HepG2 (cell line): ENCODE measurements around the gene SLC5A5. TPM values are rescaled to one million over a fixed set of nuclear protein-coding genes. Genes with fewer than 3 reads are reported as not detected.

Experiments
- AGO1 ChIP-seq: fragments of 200-400 bp; formaldehyde crosslinking; IDR thresholded peaks from 2 replicates; pipeline ENCODE4 v1.6.1; 2017; ENCODE audit warnings: mild to moderate bottlenecking, low read depth, low read length, moderate library complexity; ENCODE audit not compliant: poor library complexity, severe bottlenecking
- FOXC1 ChIP-seq: sonication (generic); formaldehyde crosslinking; IDR thresholded peaks from 2 replicates; pipeline ENCODE4 v1.8.0; 2022; ENCODE audit warnings: mild to moderate bottlenecking, missing genetic modification reagents, borderline replicate concordance
- NR2C2 ChIP-seq: sonication (generic); formaldehyde crosslinking; IDR thresholded peaks from 2 replicates; pipeline ENCODE4 v1.4.0; 2020; ENCODE audit warnings: missing genetic modification reagents, mild to moderate bottlenecking, moderate library complexity, borderline replicate concordance
- NR2F1 ChIP-seq, 2 experiments: fragments of 450-650 bp in 1 of 2; formaldehyde crosslinking in 1 of 2; IDR thresholded peaks; 2 replicates each; pipeline versions ENCODE4 v1.5.0 to v1.6.1; 2016 to 2020; ENCODE audit warnings: mild to moderate bottlenecking in 1 of 2, missing compliant biosample characterization in 1 of 2, missing genetic modification reagents in 1 of 2, moderate library complexity in 1 of 2
- RNF219 ChIP-seq: sonication (generic); formaldehyde crosslinking; IDR thresholded peaks from 2 replicates; pipeline ENCODE4 v1.5.0; 2020; ENCODE audit warnings: mild to moderate bottlenecking, missing genetic modification reagents
- TBP ChIP-seq: sonication (generic); formaldehyde crosslinking; IDR thresholded peaks from 2 replicates; pipeline ENCODE4 v1.5.0; 2020; ENCODE audit warnings: missing genetic modification reagents
- TRIM24 ChIP-seq: sonication (generic); formaldehyde crosslinking; IDR thresholded peaks from 2 replicates; pipeline ENCODE4 v1.8.0; 2022; ENCODE audit warnings: mild to moderate bottlenecking, missing genetic modification reagents
- ZBTB43 ChIP-seq: sonication (generic); formaldehyde crosslinking; conservative IDR thresholded peaks from 2 replicates; pipeline ENCODE4 v1.4.0; 2020; ENCODE audit warnings: missing genetic modification reagents
- ZBTB44 ChIP-seq: sonication (generic); formaldehyde crosslinking; IDR thresholded peaks from 2 replicates; pipeline ENCODE4 v1.4.0; 2020; ENCODE audit warnings: missing genetic modification reagents
- ZNF124 ChIP-seq: sonication (generic); formaldehyde crosslinking; IDR thresholded peaks from 2 replicates; pipeline ENCODE4 v1.4.0; 2020; ENCODE audit warnings: missing genetic modification reagents
- ZNF501 ChIP-seq: sonication (generic); formaldehyde crosslinking; IDR thresholded peaks from 2 replicates; pipeline ENCODE4 v1.5.1; 2020; ENCODE audit warnings: mild to moderate bottlenecking, moderate library complexity, missing genetic modification reagents
- ZNF644 ChIP-seq: IDR thresholded peaks from 2 replicates; pipeline ENCODE4 v1.6.1; 2016; ENCODE audit warnings: low read depth
- polyA plus RNA-seq, 8 experiments: library from polyadenylated mRNA; depleted of rRNA in 3 of 8; stranded (reverse) in 7 of 8; unstranded in 1 of 8; fragments of >200 nt; fragmentation: Illumina TruSeq in 4 of 8; extraction: Trizol in 4 of 8; gene quantifications; 2 replicates each; pipeline versions ENCODE4 v1.2.1 to v1.2.3, GENCODE V29; 2011 to 2016; ENCODE audit warnings: low read depth in 4 of 8, missing spikeins in 1 of 8, mixed read lengths in 1 of 8; ENCODE audit not compliant: insufficient read depth in 1 of 8
- total RNA-seq, 5 experiments: library from RNA; depleted of rRNA; stranded (reverse); fragments of >200 nt; fragmentation: Illumina TruSeq; extraction: Trizol; gene quantifications; 2 replicates each; pipeline ENCODE4 v1.2.3, GENCODE V29; 2016; ENCODE audit warnings: low read depth in 1 of 5
- TF ChIP-seq, protein P1 (sequence below): IDR thresholded peaks from 2 replicates; pipeline ENCODE4 v1.6.1; 2016
- TF ChIP-seq, protein P2 (sequence below): sonication (generic); formaldehyde crosslinking; IDR thresholded peaks from 2 replicates; pipeline ENCODE4 v1.9.0; 2022; ENCODE audit warnings: low read depth, missing genetic modification reagents
- TF ChIP-seq, protein P3 (sequence below): sonication (generic); formaldehyde crosslinking; IDR thresholded peaks from 2 replicates; pipeline ENCODE4 v1.4.0; 2020; ENCODE audit warnings: missing genetic modification reagents, borderline replicate concordance

Gene SLC5A5
- total and polyA plus RNA-seq, 2 of the 13 experiments (the other 11 are each of a cell fraction or from before 2014, with no cell fraction given), result not detected

DNA sequence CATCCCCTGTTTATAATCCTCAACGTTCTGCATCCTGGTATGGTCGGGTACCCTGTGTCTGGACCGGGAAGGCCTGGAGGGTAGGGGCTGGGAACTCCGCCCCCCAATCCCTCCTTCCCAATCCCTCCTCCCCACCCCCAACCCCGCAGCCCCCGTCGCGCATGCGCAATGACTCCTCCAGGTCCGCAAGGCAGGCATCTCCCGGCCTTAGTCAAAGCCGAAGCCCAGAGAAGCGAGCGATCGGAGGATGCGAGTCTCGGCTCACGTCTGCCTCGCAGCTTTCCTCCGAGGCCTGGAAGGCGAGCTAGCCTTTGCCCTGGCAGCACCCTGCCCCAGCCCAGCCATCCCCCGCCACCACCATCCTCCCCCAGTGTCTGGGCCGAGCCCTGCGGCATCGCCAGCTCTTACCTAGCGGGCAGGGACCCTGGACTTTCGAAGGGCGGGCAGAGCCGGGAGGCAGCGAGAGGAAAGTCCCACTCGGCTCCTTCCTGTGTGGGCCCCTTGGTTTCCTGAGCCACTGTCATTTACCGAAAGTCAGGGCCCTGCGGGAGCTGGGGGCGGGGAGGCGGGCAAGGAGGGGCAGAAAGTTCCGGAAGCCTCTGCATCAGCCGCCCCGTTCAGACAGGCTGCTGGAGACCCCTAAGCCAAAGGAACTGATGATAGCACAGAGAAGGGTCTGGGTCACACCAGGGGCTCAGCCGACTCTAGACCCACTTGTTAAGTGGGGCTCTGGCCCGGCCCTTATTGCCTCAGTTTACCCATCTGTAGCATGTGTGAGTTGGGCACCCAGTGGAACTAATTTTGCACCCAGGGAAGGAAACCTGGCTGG is 24.0 kb upstream of the SLC5A5 start, which contains the start of gene JAK3 (continued):
- TF ChIP-seq ZBTB43 (CRISPR knock-in tag) (no peak; the same call in 1 of the 2 replicates), ZNF124 (no peak), NR2F1 (CRISPR knock-in tag; IDR thresholded peaks at IDR 0.05) (no peak), TRIM24 (CRISPR knock-in tag) (no peak), AGO1 (no peak), RNF219 (CRISPR knock-in tag) (no peak), TBP (no peak), ZNF644 (CRISPR knock-in tag) (no peak), ZBTB44 (CRISPR knock-in tag) (no peak), NR2C2 (CRISPR knock-in tag) (no peak), ZNF501 (CRISPR knock-in tag) (peak; percentile 53; the same call in 1 of the 2 replicates), FOXC1 (peak; percentile 70; the same call in 1 of the 2 replicates)
- TF ChIP-seq, protein P1, sequence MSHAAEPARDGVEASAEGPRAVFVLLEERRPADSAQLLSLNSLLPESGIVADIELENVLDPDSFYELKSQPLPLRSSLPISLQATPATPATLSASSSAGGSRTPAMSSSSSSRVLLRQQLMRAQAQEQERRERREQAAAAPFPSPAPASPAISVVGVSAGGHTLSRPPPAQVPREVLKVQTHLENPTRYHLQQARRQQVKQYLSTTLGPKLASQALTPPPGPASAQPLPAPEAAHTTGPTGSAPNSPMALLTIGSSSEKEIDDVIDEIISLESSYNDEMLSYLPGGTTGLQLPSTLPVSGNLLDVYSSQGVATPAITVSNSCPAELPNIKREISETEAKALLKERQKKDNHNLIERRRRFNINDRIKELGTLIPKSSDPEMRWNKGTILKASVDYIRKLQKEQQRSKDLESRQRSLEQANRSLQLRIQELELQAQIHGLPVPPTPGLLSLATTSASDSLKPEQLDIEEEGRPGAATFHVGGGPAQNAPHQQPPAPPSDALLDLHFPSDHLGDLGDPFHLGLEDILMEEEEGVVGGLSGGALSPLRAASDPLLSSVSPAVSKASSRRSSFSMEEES (CRISPR knock-in tag), result no peak
- TF ChIP-seq, protein P2, sequence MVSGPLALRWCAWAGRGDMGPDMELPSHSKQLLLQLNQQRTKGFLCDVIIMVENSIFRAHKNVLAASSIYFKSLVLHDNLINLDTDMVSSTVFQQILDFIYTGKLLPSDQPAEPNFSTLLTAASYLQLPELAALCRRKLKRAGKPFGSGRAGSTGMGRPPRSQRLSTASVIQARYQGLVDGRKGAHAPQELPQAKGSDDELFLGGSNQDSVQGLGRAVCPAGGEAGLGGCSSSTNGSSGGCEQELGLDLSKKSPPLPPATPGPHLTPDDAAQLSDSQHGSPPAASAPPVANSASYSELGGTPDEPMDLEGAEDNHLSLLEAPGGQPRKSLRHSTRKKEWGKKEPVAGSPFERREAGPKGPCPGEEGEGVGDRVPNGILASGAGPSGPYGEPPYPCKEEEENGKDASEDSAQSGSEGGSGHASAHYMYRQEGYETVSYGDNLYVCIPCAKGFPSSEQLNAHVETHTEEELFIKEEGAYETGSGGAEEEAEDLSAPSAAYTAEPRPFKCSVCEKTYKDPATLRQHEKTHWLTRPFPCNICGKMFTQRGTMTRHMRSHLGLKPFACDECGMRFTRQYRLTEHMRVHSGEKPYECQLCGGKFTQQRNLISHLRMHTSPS (CRISPR knock-in tag), result peak; percentile 74; the same call in 1 of the 2 replicates
- TF ChIP-seq, protein P3, sequence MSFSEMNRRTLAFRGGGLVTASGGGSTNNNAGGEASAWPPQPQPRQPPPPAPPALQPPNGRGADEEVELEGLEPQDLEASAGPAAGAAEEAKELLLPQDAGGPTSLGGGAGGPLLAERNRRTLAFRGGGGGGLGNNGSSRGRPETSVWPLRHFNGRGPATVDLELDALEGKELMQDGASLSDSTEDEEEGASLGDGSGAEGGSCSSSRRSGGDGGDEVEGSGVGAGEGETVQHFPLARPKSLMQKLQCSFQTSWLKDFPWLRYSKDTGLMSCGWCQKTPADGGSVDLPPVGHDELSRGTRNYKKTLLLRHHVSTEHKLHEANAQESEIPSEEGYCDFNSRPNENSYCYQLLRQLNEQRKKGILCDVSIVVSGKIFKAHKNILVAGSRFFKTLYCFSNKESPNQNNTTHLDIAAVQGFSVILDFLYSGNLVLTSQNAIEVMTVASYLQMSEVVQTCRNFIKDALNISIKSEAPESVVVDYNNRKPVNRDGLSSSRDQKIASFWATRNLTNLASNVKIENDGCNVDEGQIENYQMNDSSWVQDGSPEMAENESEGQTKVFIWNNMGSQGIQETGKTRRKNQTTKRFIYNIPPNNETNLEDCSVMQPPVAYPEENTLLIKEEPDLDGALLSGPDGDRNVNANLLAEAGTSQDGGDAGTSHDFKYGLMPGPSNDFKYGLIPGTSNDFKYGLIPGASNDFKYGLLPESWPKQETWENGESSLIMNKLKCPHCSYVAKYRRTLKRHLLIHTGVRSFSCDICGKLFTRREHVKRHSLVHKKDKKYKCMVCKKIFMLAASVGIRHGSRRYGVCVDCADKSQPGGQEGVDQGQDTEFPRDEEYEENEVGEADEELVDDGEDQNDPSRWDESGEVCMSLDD (CRISPR knock-in tag), result no peak
